ENCODE measurements around the gene PIEZO1. TPM values are rescaled to one million over a fixed set of nuclear protein-coding genes. Genes with fewer than 3 reads are reported as not detected.
A peak's percentile ranks its signal among the peaks of the same experiment; 100 is the strongest.

The PIEZO1 gene
- total RNA-seq, 6 donors from 2014 or later, result 107 to 535 (median 239) TPM

DNA sequence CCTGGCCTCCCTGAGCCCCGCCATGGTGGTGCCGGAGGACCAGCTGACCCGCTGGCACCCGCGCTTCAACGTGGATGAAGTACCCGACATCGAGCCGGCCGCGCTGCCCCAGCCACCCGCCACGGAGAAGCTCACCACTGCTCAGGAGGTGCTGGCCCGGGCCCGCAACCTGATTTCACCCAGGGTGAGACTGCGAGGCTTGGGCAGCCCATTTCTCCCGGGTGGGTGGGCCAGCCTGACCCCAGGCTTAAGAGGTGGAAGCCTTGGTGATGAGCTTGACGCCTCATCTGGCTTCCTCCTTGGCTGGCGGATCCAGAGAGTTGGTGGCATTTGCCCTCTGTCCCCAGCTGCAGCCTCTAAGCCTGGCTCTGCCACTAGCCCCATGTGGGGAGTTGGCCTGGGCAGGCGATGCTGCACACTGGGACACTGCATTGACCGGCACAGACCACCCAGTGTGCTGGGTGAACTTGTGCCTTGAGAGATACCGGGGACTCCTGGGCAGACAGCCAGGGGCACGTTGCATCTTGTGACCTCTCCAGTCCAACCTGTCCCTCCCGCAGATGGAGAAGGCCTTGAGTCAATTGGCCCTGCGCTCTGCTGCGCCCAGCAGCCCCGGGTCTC is 21.6 kb upstream of the PIEZO1 start:
- no peak for ATAC-seq (ENCODE audit: low FRiP score in 2 of 2)
- no peak for TF ChIP-seq EP300 (IDR thresholded peaks at IDR 0.05)
- no peak for TF ChIP-seq POLR2A (IDR thresholded peaks at IDR 0.05)
- TF ChIP-seq, protein P1, sequence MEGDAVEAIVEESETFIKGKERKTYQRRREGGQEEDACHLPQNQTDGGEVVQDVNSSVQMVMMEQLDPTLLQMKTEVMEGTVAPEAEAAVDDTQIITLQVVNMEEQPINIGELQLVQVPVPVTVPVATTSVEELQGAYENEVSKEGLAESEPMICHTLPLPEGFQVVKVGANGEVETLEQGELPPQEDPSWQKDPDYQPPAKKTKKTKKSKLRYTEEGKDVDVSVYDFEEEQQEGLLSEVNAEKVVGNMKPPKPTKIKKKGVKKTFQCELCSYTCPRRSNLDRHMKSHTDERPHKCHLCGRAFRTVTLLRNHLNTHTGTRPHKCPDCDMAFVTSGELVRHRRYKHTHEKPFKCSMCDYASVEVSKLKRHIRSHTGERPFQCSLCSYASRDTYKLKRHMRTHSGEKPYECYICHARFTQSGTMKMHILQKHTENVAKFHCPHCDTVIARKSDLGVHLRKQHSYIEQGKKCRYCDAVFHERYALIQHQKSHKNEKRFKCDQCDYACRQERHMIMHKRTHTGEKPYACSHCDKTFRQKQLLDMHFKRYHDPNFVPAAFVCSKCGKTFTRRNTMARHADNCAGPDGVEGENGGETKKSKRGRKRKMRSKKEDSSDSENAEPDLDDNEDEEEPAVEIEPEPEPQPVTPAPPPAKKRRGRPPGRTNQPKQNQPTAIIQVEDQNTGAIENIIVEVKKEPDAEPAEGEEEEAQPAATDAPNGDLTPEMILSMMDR (IDR thresholded peaks at IDR 0.05), result no peak
- no peak for TF ChIP-seq POLR2AphosphoS5 (IDR thresholded peaks at IDR 0.05)
- H3K9me3 ChIP-seq, result no peaks in the 10 kb centered on the region
- no peaks in the 10 kb centered on the region for H3K27me3 ChIP-seq
- 87 to 93% methylated on average over 6 to 26 of the region's 27 CpGs for WGBS, 2 donors
- peak in 1 of 2 donors; percentile 85 for DNase-seq
- H3K27ac ChIP-seq, result no peak overlapping the region
- H3K4me3 ChIP-seq, result no peak overlapping the region
- H3K4me1 ChIP-seq, result peaks cover 32 to 57% (median 36%) of the 10 kb centered on the region in 4 donors
- peaks cover 0 to 22% (median 10%) of the 10 kb centered on the region in 4 donors for H3K36me3 ChIP-seq

DNA sequence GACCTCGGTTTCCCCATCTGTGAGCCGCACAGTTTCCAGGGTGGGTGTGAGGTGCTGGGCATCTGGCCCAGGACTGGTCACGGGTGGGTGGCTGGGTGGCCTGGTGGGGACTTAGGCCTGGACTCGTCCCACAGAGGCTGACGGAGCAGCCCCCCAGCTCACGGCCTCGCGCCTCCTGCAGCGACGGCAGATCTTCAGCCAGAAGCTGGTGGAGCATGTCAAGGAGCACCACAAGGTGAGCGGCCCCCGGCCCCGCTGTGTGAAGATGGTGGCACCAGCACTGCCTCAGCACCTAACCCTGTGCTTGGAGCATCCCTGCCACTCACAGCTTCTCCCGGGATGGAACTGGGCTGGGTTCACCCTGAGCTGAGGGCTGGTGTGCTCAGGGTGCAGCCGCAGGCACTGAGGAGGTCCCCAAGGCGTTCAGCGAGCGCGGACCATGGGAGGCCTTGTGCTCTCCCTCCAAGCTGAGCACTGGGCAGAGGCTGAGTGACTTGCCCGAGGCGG is 20.9 kb upstream of the PIEZO1 start:
- TF ChIP-seq, protein P1 (IDR thresholded peaks at IDR 0.05), result no peak
- TF ChIP-seq EP300 (IDR thresholded peaks at IDR 0.05), result no peak
- TF ChIP-seq POLR2A (IDR thresholded peaks at IDR 0.05), result no peak
- DNase-seq (peak in 1 of 2 donors; percentile 85), ATAC-seq (ENCODE audit: low FRiP score in 2 of 2) (no peak)
- Histone ChIP-seq H3K9me3 (no peaks in the 10 kb centered on the region), H3K27me3 (no peaks in the 10 kb centered on the region), H3K4me3 (no peak overlapping the region), H3K4me1 (peaks cover 28 to 54% (median 33%) of the 10 kb centered on the region in 4 donors), H3K27ac (no peak overlapping the region), H3K36me3 (peaks cover 0 to 22% (median 10%) of the 10 kb centered on the region in 4 donors)
- WGBS, 2 donors, result 93 to 96% methylated on average over 18 to 21 of the region's 21 CpGs

DNA sequence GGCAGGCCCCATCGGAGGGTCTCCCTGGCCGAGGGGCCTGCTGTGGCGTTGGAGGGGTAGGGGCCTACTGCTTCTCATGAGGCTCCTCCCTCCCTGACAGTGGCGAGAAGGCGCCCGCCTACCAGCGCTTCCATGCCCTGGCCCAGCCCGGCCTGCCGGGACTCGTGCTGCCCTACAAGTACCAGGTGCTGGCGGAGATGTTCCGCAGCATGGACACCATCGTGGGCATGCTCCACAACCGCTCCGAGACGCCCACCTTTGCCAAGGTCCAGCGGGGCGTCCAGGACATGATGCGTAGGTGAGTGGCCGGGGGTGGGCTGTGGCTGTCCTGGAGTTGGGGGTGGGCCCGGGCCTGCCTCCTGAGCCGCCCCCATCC is 20.3 kb upstream of the PIEZO1 start:
- no peak overlapping the region for H3K27ac ChIP-seq
- H3K4me3 ChIP-seq, result no peak overlapping the region
- 88 to 100% methylated on average over 4 to 22 of the region's 22 CpGs for WGBS, 2 donors
- H3K4me1 ChIP-seq, result peaks cover 22 to 48% (median 27%) of the 10 kb centered on the region in 4 donors
- H3K27me3 ChIP-seq, result no peaks in the 10 kb centered on the region
- no peaks in the 10 kb centered on the region for H3K9me3 ChIP-seq
- ATAC-seq (ENCODE audit: low FRiP score in 2 of 2) (no peak), DNase-seq (peak in 1 of 2 donors; percentile 81)
- TF ChIP-seq, protein P1 (IDR thresholded peaks at IDR 0.05), result no peak
- TF ChIP-seq POLR2A (IDR thresholded peaks at IDR 0.05) (no peak), EP300 (IDR thresholded peaks at IDR 0.05) (no peak), POLR2AphosphoS5 (IDR thresholded peaks at IDR 0.05) (no peak)
- peaks cover 0 to 22% (median 10%) of the 10 kb centered on the region in 4 donors for H3K36me3 ChIP-seq

DNA sequence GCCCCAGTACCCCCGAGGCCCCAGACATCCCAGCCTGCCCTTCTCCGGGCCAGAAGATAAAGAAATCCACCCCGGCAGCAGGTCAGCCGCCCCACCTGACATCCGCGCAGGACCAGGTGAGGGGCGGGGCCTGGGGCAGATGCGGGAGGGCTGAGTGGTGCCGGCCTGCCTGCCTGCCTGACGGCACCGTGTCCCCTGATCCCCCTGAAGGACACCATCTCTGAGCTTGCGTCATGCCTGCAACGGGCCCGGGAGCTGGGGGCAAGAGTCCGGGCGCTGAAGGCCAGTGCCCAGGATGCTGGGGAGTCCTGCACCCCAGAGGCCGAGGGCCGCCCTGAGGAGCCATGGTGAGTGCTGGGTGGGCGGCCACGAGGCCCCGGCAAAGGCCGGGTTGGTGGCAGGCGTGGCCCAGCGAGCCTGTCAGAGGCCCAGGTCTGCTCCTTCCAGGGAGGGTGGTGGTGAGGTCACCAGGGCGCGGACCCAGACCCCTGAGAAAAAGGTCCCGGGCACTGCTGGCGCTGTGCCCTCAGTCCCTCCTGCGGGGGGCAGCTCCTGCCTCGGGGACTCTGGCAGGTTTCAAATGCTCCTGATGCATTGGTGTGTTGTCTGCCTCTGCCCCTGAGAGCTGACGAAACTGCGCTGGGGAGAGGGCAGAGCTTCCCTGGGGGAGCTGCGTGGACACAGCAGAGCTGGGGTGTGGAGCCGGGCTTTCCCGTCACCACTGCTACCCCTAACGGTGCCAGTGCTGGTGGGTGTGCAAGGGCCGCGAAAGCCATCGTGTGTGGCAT is 19.7 kb upstream of the PIEZO1 start:
- Histone ChIP-seq H3K4me1 (peaks cover 16 to 42% (median 21%) of the 10 kb centered on the region in 4 donors), H3K4me3 (peak overlapping the region in 2 of 4 donors; percentile 51 to 60), H3K36me3 (peaks cover 0 to 20% (median 9%) of the 10 kb centered on the region in 4 donors), H3K27me3 (no peaks in the 10 kb centered on the region), H3K27ac (no peak overlapping the region), H3K9me3 (no peaks in the 10 kb centered on the region)
- WGBS, 2 donors, result 44% methylated on average over 15 of the region's 39 CpGs; no CpG with 5 or more reads in 1 of the 2 donors
- TF ChIP-seq EP300 (IDR thresholded peaks at IDR 0.05) (no peak), POLR2A (IDR thresholded peaks at IDR 0.05) (no peak), POLR2AphosphoS5 (IDR thresholded peaks at IDR 0.05) (no peak)
- TF ChIP-seq, protein P1 (IDR thresholded peaks at IDR 0.05), result no peak
- peak in 1 of 2 donors; percentile 81 for DNase-seq
- no peak for ATAC-seq (ENCODE audit: low FRiP score in 2 of 2)
